ENCODE measurements around the gene RUNX2.

RUNX2 gene

DNA sequence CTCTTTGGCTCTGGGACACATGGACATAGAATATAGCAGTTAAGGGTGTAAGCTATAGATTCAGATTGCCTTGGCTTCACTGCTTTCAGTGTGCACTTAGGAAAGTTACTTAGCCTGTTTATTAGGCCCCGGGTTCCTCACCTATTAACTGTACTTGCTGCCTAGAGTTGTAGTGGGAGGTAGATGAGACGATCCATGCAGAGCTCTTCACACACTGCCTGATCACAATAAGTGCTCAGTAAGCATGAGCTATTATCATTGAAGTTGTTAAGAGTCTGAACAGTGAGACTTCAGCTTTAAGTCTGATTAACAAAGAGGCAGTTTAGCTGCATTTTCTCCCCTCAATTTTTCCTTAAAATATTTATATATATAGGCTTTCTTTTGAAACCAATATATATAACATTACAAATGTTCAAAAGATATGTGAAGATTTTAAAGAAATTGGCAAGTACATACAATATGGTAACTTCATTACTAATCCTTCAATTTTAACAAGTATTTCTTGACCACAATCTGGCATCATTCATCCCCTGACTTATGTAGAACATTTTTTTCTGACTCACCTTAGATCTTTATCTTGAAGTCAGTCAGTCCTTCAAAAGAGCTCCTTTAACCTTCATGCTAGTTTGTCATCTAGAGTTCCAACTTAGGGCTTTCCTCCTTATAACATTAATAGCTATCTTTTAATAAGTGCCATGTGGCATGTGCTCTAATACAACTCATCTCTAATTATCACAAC is 70.1 kb downstream of the RUNX2 start:
- TF ChIP-seq POLR2A (IDR thresholded peaks at IDR 0.05; ENCODE audit: extremely low read depth, insufficient read length) (no peak), MYC (IDR thresholded peaks at IDR 0.05; ENCODE audit: low read depth, low read length) (no peak)
- TF ChIP-seq, protein P1, sequence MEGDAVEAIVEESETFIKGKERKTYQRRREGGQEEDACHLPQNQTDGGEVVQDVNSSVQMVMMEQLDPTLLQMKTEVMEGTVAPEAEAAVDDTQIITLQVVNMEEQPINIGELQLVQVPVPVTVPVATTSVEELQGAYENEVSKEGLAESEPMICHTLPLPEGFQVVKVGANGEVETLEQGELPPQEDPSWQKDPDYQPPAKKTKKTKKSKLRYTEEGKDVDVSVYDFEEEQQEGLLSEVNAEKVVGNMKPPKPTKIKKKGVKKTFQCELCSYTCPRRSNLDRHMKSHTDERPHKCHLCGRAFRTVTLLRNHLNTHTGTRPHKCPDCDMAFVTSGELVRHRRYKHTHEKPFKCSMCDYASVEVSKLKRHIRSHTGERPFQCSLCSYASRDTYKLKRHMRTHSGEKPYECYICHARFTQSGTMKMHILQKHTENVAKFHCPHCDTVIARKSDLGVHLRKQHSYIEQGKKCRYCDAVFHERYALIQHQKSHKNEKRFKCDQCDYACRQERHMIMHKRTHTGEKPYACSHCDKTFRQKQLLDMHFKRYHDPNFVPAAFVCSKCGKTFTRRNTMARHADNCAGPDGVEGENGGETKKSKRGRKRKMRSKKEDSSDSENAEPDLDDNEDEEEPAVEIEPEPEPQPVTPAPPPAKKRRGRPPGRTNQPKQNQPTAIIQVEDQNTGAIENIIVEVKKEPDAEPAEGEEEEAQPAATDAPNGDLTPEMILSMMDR (IDR thresholded peaks at IDR 0.05; ENCODE audit: low read depth, low read length), result no peak
- TF ChIP-seq, protein P2, sequence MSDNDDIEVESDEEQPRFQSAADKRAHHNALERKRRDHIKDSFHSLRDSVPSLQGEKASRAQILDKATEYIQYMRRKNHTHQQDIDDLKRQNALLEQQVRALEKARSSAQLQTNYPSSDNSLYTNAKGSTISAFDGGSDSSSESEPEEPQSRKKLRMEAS (IDR thresholded peaks at IDR 0.05; ENCODE audit: low read depth, low read length), result no peak
- H3K4me3 ChIP-seq (ENCODE audit: low read depth, low read length), result no peak overlapping the region
- DNase-seq (ENCODE audit: low read depth), result no peak

DNA sequence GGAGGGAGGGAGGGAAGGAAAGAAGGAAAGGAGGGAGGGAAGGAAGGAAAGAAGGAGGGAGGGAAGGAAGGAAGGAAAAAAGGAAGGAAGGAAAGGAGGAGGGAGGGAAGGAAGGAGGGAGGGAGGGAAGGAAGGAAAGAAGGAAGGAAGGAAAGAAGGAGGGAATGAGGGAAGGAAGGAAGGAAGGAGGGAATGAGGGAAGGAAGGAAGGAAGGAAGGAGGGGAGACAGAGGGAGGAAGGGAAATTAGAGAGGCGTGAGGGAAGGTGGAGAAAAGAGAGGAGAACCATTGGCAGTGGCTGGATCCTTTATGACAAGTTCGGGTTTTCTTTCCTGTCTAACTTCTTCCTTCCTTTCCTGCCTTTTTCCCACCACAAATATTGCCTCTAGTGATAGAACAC is 71.9 kb downstream of the RUNX2 start:
- no peak overlapping the region for H3K4me3 ChIP-seq (ENCODE audit: low read depth, low read length)
- no peak for DNase-seq (ENCODE audit: low read depth)
- TF ChIP-seq POLR2A (IDR thresholded peaks at IDR 0.05; ENCODE audit: extremely low read depth, insufficient read length), result no peak
- TF ChIP-seq, protein P2 (IDR thresholded peaks at IDR 0.05; ENCODE audit: low read depth, low read length), result no peak
- TF ChIP-seq, protein P1 (IDR thresholded peaks at IDR 0.05; ENCODE audit: low read depth, low read length), result no peak
- TF ChIP-seq MYC (IDR thresholded peaks at IDR 0.05; ENCODE audit: low read depth, low read length), result no peak

DNA sequence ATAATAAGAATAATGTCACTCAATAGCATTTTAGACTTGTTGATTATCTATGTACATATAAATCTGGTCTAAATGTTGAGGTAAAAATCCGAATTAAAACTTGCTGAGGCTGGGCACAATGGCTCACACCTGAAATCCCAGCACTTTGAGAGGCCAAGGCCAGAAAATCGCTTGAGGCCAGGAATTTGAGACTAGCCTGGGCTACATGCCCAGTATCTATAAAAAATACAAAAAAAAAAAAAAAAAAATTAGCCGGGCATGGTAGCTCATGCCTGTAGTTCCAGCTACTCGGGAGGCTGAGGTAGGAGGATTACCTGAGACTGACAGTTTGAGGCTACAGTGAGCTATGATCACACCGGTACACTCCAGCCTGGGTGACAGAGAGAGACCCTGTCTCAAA is 83.8 kb downstream of the RUNX2 start:
- no peak for TF ChIP-seq MYC (IDR thresholded peaks at IDR 0.05; ENCODE audit: low read depth, low read length)
- TF ChIP-seq, protein P1 (IDR thresholded peaks at IDR 0.05; ENCODE audit: low read depth, low read length), result no peak
- no peak for DNase-seq (ENCODE audit: low read depth)

DNA sequence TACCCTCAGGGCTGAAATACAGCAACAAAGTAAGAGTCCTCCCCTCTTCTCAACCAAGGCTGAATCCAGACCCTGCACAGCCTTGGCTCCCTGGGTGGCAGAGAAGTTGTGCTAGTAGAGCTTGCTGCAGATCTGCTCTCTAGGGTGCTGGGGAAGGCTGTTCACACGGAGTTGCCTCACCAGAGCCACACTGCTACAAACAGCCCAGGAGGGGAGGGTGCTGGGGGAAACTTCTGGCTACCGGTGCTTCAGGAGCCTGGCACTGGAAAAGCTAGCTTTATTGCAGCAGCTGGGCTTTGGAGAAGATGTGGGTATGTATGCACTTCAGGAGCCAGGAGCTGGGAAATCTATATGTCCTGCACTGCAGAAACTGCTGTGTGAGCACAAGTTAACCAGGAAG is 87.2 kb downstream of the RUNX2 start:
- TF ChIP-seq POLR2A (IDR thresholded peaks at IDR 0.05; ENCODE audit: extremely low read depth, insufficient read length) (no peak), MYC (IDR thresholded peaks at IDR 0.05; ENCODE audit: low read depth, low read length) (no peak)
- TF ChIP-seq, protein P2 (IDR thresholded peaks at IDR 0.05; ENCODE audit: low read depth, low read length), result no peak
- TF ChIP-seq, protein P1 (IDR thresholded peaks at IDR 0.05; ENCODE audit: low read depth, low read length), result no peak
- DNase-seq (ENCODE audit: low read depth), result peak; percentile 82
- peak overlapping the region; percentile 39 for H3K4me3 ChIP-seq (ENCODE audit: low read depth, low read length)

More for the DNA sequence above, 83.8 kb downstream of the RUNX2 start:
- H3K4me3 ChIP-seq (ENCODE audit: low read depth, low read length), result no peak overlapping the region

DNA sequence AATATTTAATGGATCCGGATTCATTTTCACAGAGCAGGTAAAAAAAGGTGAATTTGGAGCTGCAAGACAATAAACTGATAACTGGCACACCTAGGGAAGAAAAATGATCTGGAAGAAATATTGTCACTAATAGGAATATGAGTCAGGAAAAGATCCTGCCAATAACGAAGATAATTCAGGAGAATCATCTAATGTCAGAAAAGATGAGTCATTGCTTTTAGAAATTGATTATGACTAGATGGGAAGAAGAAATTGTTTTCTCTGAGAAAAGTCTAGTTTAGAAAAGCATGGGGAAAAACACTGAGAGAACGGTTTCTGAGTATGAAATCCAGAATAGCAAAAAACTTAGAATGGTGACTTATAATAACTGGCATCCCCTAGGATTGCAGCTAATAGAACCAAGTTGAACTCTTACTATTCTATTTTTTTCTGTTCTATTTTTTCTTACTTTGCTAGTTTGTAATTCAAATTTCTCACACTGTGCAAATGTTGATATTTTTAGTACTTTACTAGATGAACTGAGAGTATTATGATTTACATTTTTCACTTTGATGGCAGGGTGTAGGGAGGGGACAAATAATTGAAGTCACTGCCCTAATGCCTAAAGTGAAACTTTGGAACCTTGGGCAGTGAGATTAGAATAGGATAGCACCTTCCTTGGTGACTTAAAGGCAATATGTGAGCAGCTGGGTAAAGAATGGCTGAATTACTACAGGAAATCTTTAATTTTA is 87.8 kb downstream of the RUNX2 start:
- H3K4me3 ChIP-seq (ENCODE audit: low read depth, low read length), result peak overlapping the region; percentile 39
- TF ChIP-seq, protein P1 (IDR thresholded peaks at IDR 0.05; ENCODE audit: low read depth, low read length), result no peak
- TF ChIP-seq MYC (IDR thresholded peaks at IDR 0.05; ENCODE audit: low read depth, low read length) (no peak), POLR2A (IDR thresholded peaks at IDR 0.05; ENCODE audit: extremely low read depth, insufficient read length) (no peak)
- TF ChIP-seq, protein P2 (IDR thresholded peaks at IDR 0.05; ENCODE audit: low read depth, low read length), result no peak
- no peak for DNase-seq (ENCODE audit: low read depth)

All from NB4 (cell line).